ENCODE data around the gene SULT1C2.
"Not testable (repeated sequence)": the region's sequence is repeated elsewhere in the genome, so short reads cannot be mapped to it uniquely, and the experiment has no call there.

Gene SULT1C2

DNA sequence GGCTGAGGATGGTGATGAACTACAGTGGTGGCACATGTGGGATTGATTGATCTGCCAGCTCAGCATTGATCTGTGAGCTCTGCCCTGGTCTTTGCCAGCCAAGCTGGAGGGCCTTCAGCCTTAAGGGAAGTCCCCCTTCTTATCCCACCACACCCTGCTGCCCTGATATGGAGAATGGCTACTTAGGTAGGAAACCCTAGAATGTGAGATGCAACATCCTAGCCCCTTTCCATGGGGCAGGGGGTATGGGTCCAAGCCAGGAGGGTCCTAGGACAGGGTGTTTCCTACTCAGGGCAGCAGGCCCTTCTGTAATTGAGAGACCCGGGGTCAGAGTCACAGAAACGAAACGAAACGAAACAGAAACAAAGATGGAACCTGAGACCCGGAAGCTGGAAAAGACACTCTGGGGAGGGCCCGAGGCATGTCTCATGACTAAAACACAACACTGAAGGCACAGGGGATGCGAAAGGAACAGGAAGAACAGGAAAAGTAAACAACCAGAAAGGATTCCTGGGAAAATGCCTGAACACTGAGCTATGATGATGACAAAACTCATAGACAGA lies 16.9 kb upstream of the SULT1C2 start:
- TF ChIP-seq, protein P1, sequence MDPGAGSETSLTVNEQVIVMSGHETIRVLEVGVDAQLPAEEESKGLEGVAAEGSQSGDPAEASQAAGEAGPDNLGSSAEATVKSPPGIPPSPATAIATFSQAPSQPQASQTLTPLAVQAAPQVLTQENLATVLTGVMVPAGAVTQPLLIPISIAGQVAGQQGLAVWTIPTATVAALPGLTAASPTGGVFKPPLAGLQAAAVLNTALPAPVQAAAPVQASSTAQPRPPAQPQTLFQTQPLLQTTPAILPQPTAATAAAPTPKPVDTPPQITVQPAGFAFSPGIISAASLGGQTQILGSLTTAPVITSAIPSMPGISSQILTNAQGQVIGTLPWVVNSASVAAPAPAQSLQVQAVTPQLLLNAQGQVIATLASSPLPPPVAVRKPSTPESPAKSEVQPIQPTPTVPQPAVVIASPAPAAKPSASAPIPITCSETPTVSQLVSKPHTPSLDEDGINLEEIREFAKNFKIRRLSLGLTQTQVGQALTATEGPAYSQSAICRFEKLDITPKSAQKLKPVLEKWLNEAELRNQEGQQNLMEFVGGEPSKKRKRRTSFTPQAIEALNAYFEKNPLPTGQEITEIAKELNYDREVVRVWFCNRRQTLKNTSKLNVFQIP (CRISPR knock-in tag; IDR thresholded peaks at IDR 0.05; ENCODE audit: borderline replicate concordance, low read depth): no peak
- no peak for TF ChIP-seq RARB (CRISPR knock-in tag; IDR thresholded peaks at IDR 0.05)
- no peak for ATAC-seq

DNA sequence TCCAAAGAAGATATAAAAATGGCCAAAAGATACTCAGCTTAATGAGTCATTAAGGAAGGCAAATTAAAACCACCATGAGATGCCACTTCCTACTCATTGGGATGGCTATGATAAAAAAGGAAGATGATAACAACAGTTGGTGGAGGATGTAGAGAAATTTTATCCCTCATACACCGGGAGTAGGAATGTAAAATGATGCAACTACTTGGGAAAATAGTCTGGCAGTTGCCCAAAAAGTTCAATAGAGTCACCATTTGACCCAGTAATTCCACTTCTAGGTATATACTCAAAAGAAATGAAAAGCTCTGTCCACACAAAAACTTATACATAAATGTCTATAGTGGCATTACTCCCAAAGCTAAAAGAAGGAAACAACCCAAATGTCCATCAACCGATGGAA lies 10.1 kb upstream of the SULT1C2 start:
- TF ChIP-seq SNAI2 (CRISPR knock-in tag; IDR thresholded peaks at IDR 0.05) (no peak), PPARA (CRISPR knock-in tag; IDR thresholded peaks at IDR 0.05; ENCODE audit: borderline replicate concordance) (no peak), ARNTL (CRISPR knock-in tag; IDR thresholded peaks at IDR 0.05; ENCODE audit: borderline replicate concordance, low read depth) (no peak), CSDC2 (CRISPR knock-in tag; IDR thresholded peaks at IDR 0.05) (no peak), ZFP3 (CRISPR knock-in tag; IDR thresholded peaks at IDR 0.05) (no peak)
- ATAC-seq: no peak

DNA sequence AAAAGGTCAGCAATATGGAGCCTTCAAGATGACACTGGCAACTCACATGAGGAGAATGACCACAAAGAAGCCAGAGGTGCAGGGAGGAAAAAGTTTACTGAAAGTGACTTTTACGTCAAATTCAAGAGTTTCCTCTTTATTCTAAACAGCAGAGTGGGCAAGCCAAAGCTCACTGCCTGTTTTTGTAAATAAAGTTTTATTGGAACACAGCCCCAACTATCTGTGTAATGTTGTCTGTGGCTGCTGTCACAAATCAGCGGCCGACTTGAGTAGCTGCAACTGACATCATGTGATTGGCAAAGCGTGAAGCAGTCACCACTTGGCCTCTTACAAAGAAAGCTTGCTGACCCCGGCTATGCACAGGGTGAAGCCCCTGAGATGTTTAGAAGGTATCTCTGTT lies 9.2 kb upstream of the SULT1C2 start:
- ATAC-seq: no peak
- TF ChIP-seq, protein P1 (CRISPR knock-in tag; IDR thresholded peaks at IDR 0.05; ENCODE audit: borderline replicate concordance, low read depth): no peak

DNA sequence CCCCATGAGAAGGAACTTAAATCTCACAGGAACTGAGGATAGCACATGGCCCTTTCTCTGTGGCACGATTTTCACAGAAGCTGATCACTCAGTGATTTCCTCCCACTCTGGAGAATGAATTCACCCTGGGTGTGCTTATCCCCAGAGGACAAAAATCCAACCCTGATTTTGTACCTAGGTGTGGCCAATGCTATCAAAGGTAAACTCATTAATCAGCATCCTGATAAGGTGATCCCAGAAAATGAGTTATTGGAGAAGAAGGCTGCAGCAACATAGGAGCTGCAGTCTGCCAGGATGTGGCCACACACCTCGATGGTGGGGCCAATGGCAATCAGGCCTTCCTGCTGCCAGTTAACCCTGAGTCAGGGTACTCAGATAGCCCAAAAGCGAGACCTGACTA lies 8.2 kb upstream of the SULT1C2 start:
- ATAC-seq: no peak
- TF ChIP-seq ARNTL (CRISPR knock-in tag; IDR thresholded peaks at IDR 0.05; ENCODE audit: borderline replicate concordance, low read depth) (no peak), SNAI2 (CRISPR knock-in tag; IDR thresholded peaks at IDR 0.05) (no peak), ZFP30 (CRISPR knock-in tag; IDR thresholded peaks at IDR 0.05) (no peak)
- TF ChIP-seq, protein P2, sequence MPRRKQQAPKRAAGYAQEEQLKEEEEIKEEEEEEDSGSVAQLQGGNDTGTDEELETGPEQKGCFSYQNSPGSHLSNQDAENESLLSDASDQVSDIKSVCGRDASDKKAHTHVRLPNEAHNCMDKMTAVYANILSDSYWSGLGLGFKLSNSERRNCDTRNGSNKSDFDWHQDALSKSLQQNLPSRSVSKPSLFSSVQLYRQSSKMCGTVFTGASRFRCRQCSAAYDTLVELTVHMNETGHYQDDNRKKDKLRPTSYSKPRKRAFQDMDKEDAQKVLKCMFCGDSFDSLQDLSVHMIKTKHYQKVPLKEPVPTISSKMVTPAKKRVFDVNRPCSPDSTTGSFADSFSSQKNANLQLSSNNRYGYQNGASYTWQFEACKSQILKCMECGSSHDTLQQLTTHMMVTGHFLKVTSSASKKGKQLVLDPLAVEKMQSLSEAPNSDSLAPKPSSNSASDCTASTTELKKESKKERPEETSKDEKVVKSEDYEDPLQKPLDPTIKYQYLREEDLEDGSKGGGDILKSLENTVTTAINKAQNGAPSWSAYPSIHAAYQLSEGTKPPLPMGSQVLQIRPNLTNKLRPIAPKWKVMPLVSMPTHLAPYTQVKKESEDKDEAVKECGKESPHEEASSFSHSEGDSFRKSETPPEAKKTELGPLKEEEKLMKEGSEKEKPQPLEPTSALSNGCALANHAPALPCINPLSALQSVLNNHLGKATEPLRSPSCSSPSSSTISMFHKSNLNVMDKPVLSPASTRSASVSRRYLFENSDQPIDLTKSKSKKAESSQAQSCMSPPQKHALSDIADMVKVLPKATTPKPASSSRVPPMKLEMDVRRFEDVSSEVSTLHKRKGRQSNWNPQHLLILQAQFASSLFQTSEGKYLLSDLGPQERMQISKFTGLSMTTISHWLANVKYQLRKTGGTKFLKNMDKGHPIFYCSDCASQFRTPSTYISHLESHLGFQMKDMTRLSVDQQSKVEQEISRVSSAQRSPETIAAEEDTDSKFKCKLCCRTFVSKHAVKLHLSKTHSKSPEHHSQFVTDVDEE (CRISPR knock-in tag; IDR thresholded peaks at IDR 0.05): no peak
- TF ChIP-seq, protein P3, sequence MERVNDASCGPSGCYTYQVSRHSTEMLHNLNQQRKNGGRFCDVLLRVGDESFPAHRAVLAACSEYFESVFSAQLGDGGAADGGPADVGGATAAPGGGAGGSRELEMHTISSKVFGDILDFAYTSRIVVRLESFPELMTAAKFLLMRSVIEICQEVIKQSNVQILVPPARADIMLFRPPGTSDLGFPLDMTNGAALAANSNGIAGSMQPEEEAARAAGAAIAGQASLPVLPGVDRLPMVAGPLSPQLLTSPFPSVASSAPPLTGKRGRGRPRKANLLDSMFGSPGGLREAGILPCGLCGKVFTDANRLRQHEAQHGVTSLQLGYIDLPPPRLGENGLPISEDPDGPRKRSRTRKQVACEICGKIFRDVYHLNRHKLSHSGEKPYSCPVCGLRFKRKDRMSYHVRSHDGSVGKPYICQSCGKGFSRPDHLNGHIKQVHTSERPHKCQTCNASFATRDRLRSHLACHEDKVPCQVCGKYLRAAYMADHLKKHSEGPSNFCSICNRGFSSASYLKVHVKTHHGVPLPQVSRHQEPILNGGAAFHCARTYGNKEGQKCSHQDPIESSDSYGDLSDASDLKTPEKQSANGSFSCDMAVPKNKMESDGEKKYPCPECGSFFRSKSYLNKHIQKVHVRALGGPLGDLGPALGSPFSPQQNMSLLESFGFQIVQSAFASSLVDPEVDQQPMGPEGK (CRISPR knock-in tag; IDR thresholded peaks at IDR 0.05; ENCODE audit: borderline replicate concordance): no peak
- TF ChIP-seq, protein P1 (CRISPR knock-in tag; IDR thresholded peaks at IDR 0.05; ENCODE audit: borderline replicate concordance, low read depth): no peak

DNA sequence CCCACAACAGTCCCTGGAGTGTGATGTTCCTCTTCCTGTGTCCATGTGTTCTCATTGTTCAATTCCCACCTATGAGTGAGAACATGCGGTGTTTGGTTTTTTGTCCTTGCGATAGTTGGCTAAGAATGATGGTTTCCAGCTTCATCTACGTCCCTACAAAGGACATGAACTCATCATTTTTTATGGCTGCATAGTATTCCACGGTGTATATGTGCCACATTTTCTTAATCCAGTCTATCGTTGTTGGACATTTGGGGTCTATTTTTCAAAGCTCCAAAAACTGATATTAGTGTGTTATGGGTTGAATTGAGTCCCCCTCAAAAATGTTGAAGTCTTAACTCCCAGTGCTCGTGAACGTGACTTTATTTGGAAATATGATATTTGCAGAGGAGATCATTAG lies 4.1 kb upstream of the SULT1C2 start:
- ATAC-seq: not testable (repeated sequence)

DNA sequence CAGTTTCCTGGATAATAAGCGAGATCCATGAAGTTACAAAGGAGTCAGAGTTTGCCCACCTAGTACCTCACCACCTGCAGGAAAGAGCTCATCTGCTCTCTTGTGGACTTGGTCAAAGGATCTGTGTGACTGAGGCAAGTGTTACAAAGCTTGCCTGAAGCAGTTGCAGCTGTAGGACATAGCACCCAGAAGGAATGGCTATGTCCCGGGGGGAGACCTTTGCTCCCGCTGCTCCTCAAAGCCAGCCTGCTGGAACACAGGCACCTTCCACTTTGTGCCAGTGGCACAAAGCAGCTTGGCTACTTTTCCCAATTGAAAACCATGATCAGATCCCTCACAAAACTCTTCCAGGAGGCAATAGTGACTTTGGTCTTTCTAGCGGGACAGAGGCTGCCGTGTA lies 3.1 kb upstream of the SULT1C2 start:
- no peak for ATAC-seq
- TF ChIP-seq ZNF70 (CRISPR knock-in tag; IDR thresholded peaks at IDR 0.05) (no peak), BACH2 (CRISPR knock-in tag; IDR thresholded peaks at IDR 0.05; ENCODE audit: borderline replicate concordance) (no peak), TOX (CRISPR knock-in tag; IDR thresholded peaks at IDR 0.05; ENCODE audit: borderline replicate concordance) (no peak), ESRRG (CRISPR knock-in tag; IDR thresholded peaks at IDR 0.05) (no peak), TCF4 (CRISPR knock-in tag; IDR thresholded peaks at IDR 0.05; ENCODE audit: borderline replicate concordance) (no peak), ZNF8 (CRISPR knock-in tag; IDR thresholded peaks at IDR 0.05) (no peak), PPARA (CRISPR knock-in tag; IDR thresholded peaks at IDR 0.05; ENCODE audit: borderline replicate concordance) (no peak), ZFP3 (CRISPR knock-in tag; IDR thresholded peaks at IDR 0.05) (no peak), ARNTL (CRISPR knock-in tag; IDR thresholded peaks at IDR 0.05; ENCODE audit: borderline replicate concordance, low read depth) (no peak), OSR1 (CRISPR knock-in tag; IDR thresholded peaks at IDR 0.05) (no peak), RARB (CRISPR knock-in tag; IDR thresholded peaks at IDR 0.05) (no peak), ZC3H10 (CRISPR knock-in tag; IDR thresholded peaks at IDR 0.05) (no peak)
- TF ChIP-seq, protein P4, sequence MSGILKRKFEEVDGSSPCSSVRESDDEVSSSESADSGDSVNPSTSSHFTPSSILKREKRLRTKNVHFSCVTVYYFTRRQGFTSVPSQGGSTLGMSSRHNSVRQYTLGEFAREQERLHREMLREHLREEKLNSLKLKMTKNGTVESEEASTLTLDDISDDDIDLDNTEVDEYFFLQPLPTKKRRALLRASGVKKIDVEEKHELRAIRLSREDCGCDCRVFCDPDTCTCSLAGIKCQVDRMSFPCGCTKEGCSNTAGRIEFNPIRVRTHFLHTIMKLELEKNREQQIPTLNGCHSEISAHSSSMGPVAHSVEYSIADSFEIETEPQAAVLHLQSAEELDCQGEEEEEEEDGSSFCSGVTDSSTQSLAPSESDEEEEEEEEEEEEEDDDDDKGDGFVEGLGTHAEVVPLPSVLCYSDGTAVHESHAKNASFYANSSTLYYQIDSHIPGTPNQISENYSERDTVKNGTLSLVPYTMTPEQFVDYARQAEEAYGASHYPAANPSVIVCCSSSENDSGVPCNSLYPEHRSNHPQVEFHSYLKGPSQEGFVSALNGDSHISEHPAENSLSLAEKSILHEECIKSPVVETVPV (CRISPR knock-in tag; IDR thresholded peaks at IDR 0.05): no peak
